CD4-positive, alpha-beta T cell treated with Interleukin-17A for 4 hours (primary cell): ENCODE data around the gene CD302.
"Not testable (repeated sequence)": the region's sequence is repeated elsewhere in the genome, so short reads cannot be mapped to it uniquely, and the experiment has no call there.

Experiments
- DNase-seq: peaks from one replicate; pipeline ENCODE4 v3.0.0-alpha.2; 2020; ENCODE audit warnings: mixed read lengths

The CD302 gene

DNA sequence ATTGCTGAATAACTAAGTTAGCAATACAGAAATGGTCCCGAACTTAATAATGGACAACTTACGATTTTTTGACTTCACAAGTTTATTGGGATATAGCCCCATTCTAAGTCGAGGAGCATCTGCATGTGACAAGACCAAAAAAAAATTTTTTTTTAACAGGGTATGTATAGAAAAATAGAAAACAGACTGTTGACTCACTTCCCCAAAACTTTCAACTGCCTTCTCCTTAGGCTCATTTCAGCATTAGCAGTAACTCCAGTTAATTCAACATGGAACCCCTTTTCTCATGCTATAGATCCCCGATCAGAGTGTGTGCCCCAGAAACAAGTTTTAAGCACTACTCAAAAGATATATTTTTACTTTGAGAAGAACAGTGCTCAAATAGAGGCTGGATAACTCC lies 5.4 kb downstream of the CD302 start:
- no peak for DNase-seq

DNA sequence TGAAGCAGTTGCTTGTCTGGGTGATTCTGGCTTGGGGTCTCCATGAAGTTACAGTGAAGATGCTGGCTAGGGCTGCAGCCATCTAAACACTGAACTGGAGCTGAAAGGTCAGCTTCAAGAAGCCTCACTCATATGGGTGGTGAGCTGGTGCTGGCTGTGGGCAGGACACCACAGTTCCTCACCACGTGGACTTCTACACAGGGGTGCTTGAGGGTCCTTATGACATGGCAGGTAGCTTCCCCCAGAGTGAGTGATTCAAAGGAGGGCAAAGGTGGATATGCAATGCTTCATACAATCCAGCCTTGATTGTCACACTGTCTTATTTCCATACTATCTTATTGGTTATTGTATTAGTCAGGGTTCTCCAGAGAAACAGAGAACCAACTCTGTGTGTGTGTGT lies 6.0 kb downstream of the CD302 start:
- no peak for DNase-seq

- DNase-seq = no peak
These were observed 7.7 kb downstream of the CD302 start for GRCh38 chr2:159790323-159790722.

- no peak for DNase-seq
These were observed 9.8 kb downstream of the CD302 start for GRCh38 chr2:159788253-159788652.

DNA sequence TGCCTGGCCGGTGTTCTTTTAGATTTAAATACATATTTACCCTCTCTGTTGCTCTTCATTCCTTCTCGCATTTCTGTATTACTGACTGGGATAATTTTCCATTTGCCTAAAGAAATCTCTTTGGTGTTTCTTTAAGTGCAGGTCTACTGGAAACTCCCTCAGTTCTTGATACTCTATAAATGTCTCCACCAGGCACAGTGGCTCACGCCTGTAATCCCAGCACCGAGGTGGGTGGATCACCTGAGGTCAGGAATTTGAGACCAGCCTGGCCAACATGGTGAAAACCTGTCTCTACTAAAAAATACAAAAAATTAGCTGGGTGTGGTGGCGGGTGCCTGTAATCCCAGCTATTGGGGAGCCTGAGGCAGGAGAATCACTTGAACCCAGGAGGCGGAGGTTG lies 10.4 kb downstream of the CD302 start:
- DNase-seq = not testable (repeated sequence)

DNA sequence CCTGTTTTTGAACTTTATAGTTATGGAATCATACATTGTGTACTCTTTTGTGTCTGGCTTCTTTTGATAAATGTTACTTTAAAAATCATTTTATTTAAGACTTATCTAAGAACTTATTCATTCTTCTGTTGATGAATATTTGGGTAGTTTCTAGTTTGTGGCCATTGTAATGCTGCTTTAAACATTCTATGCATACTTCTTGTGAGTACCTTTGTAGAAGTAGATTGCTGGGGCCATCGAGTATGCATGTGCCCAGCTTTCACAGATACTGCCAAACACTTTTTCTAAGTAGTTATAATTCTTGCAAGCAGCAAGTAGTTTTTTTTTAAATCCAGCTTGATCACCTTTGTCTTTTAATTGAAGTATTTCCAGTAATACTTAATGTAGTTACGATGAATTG lies 11.1 kb downstream of the CD302 start:
- DNase-seq = no peak

DNA sequence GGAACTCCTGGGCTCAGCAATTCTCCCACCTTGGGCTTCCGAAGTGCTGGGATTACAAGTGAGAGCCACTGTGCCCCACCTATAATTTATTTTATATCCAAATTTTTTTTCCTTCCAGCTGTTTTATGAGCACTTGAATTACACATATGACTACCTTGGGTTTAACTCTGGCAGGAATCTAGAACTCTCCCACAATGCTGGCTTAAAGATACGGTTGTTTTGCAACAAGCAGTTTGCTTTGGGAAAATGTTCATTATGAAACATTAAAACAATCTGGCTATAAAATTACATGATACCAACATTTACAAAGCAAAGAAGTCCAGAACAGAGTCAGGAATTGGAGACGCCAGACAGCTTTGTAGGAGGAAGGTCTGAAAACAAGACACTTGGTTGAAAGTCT lies 12.8 kb downstream of the CD302 start:
- no peak for DNase-seq

GRCh38 chr2:159784744-159785143 lies 13.3 kb downstream of the CD302 start:
- not testable (repeated sequence) for DNase-seq

- DNase-seq = no peak
These were observed 14.5 kb downstream of the CD302 start for GRCh38 chr2:159783556-159783955.

- DNase-seq = no peak
These were observed 21.7 kb downstream of the CD302 start for GRCh38 chr2:159776321-159776720.

DNA sequence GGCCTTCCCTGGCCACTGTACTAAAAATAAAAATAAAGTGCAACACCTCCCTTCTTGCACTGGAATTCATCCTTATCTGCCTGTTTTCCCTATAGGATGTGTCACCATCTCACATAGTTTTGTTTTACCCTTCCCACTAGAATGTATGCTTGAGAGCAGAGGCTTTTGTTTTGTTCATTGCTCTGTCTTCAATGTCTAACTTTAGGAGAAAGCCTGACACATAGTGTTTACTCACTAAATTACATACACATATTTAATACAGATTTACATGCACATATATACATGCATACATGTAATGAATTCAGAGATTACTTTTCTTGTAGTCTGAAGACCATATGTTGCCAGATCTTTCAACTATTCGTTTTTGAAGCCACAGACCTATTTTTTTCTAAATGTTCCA lies 23.0 kb downstream of the CD302 start:
- DNase-seq = no peak

GRCh38 chr2:159774370-159774990 lies 23.5 kb downstream of the CD302 start:
- no peak for DNase-seq

DNA sequence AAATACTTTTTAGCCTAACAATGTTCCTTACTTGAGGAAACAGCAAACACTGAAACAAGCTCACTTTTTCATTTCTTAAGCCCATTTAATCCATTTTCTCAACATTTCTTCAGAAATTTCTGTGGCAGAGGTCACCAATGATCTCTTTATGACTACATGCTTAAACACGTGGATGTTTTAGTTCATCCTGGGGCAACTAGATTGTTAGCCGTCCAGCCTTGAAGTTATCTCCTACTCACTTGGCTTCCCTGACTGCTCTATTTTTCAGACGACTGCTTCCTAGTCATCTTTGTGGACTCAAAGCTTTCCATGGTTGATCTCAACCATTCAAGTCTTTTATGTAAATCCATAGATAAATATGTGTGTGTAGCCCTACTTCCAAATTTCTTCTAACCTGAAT lies 24.1 kb downstream of the CD302 start:
- DNase-seq = no peak

GRCh38 chr2:159773426-159773825 lies 24.6 kb downstream of the CD302 start:
- DNase-seq = no peak

DNA sequence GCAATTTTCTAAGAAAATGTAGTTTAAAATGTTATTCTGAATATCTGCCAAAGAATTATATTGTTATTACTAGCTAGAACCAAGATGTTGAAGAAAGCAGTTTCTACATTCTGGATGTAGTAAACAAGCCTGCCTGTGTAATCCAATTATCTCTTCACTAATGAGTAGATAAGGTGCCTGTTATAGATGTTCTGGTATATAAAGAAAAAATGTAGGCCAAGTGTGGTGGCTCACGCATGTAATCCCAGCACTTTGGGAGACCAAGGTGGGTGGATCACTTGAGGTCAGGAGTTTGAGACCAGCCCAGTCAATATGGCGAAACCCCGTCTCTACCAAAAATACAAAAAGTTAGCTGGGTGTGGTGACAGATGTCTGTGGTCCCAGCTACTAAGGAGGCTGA lies 28.9 kb downstream of the CD302 start:
- no peak for DNase-seq

GRCh38 chr2:159762075-159762474 lies 35.9 kb downstream of the CD302 start:
- DNase-seq = no peak

GRCh38 chr2:159760326-159760725 lies 37.7 kb downstream of the CD302 start:
- no peak for DNase-seq

DNA sequence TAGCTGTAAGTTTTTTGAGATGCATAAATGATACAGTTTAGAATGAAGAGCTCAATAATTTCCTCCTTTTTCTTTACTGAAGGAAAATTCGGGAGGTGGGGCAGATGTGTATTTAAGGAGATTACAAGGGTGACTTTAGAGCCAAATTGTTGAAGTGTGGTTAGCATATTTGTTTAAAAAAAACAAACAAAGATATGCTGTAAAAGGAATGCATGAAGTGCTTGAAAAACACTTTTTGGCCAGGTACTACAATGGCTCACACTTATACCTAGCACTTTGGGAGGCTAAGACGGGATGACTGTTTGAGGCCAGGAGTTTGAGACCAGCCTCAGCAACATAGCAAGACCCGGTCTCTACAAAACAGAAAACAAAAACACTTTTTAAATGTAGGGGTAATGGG lies 38.4 kb downstream of the CD302 start:
- DNase-seq = no peak

GRCh38 chr2:159758686-159759085 lies 39.3 kb downstream of the CD302 start:
- no peak for DNase-seq

DNA sequence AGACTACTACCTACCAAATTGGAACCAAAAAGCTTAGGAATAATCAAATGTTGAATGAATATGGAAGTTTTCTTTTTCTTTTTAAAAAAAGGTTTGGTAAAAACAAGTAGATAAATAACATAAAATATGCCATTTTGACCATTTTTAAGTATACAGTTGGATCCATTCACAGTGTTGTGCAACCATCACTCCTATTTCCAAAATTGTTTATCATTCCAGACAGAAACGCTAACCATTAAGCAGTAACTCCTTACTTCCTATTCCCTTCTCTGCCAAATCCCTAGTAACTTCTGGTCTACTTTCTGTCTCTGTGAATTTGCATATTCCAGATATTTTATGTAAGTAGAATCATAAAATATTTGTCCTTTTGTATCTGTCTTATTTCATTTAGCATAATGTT lies 39.8 kb downstream of the CD302 start:
- no peak for DNase-seq

GRCh38 chr2:159755788-159756187 lies 42.2 kb downstream of the CD302 start:
- DNase-seq = no peak

DNA sequence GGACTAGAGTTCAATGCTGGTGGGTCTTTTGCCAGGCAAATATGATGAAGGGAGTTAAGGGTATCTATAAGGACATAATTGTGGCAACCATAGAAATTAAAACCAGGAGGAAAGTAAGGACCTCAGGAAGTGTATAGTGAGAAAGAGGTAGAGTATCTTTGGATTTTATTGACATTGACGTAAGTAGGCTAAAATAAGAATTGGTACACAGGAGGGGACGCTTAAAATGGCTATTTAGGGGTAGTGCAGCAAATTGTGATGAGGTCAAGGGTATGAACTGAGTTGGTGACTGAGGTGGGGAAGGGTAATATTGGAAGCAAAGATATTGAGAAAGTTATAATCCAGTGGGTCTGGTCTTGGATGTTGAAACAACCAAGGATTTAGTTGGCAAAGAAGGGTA lies 43.0 kb downstream of the CD302 start:
- no peak for DNase-seq

GRCh38 chr2:159753797-159754196 lies 44.2 kb downstream of the CD302 start:
- DNase-seq = no peak

DNA sequence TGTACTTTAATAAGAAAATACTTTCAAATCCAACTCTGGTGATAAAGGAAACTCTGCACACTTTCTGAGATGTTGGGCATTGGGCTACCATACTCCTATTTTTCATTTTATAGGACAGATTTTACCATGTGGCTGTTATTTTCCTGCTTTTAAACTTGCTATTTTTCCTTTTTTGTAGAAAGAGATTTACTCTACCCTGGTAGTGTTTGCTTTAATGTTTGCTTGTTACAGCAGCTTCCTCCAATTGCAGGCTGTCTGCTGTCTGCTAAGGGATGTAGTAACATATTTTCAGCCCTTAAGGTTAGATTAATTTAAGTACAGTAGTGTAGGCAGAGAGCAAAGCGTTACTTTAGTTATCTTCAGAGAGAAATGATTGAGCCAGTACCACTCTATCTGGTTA lies 47.1 kb downstream of the CD302 start:
- DNase-seq = no peak

- DNase-seq = no peak
These were observed 49.9 kb downstream of the CD302 start for GRCh38 chr2:159748089-159748488.

- not testable (repeated sequence) for DNase-seq
These were observed 52.8 kb downstream of the CD302 start for GRCh38 chr2:159745237-159745636.
